Esophagus squamous epithelium (tissue), 4 donors: ENCODE data around the gene PELO.

ENCODE experiments used
- CTCF ChIP-seq, 6 experiments: fragments of 450-650 bp in 4 of 6; fragments of 200-600 bp in 2 of 6; sonication (generic) in 2 of 6; IDR thresholded peaks; one replicate each; pipeline ENCODE4 v1.5.1; 2016 to 2019; ENCODE audit warnings: antibody characterized with exemption in 6 of 6, mild to moderate bottlenecking in 4 of 6, moderate library complexity in 4 of 6
- POLR2A ChIP-seq, 4 donors: fragments of 450-650 bp; IDR thresholded peaks; one replicate each; pipeline ENCODE4 v1.6.1; 2017; ENCODE audit warnings: antibody characterized with exemption in 4 of 4, mild to moderate bottlenecking in 4 of 4, moderate library complexity in 3 of 4

DNA sequence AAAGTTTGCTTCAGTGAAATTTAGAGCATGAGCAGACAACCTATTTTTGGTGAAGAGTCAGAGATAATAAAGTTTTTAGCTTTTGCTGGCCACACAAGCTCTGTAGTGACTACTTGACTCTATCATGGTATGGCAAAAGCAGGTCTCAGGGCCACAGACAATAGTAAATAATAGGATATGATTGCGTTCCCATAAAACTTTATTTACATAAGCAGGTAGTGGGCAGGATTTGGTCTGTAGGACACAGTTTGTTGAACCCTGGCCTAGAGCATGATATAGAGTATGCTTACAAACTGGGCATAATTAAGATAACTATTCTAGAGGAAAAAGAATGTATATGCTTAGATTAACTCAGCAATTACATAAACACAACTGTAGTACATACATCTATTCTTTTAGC is 30.1 kb downstream of the PELO start:
- TF ChIP-seq CTCF (IDR thresholded peaks at IDR 0.05) = no peak
- no peak for TF ChIP-seq POLR2A (IDR thresholded peaks at IDR 0.05)
